ELR (cell line): ENCODE results near the gene LYSET.
"Not testable (repeated sequence)": the region's sequence is repeated elsewhere in the genome, so short reads cannot be mapped to it uniquely, and the experiment has no call there.

ENCODE experiments used
- DNase-seq: peaks from one replicate; pipeline ENCODE4 v3.0.0-alpha.2; 2015; ENCODE audit warnings: low read depth

LYSET gene, protein sequence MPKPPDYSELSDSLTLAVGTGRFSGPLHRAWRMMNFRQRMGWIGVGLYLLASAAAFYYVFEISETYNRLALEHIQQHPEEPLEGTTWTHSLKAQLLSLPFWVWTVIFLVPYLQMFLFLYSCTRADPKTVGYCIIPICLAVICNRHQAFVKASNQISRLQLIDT

DNA sequence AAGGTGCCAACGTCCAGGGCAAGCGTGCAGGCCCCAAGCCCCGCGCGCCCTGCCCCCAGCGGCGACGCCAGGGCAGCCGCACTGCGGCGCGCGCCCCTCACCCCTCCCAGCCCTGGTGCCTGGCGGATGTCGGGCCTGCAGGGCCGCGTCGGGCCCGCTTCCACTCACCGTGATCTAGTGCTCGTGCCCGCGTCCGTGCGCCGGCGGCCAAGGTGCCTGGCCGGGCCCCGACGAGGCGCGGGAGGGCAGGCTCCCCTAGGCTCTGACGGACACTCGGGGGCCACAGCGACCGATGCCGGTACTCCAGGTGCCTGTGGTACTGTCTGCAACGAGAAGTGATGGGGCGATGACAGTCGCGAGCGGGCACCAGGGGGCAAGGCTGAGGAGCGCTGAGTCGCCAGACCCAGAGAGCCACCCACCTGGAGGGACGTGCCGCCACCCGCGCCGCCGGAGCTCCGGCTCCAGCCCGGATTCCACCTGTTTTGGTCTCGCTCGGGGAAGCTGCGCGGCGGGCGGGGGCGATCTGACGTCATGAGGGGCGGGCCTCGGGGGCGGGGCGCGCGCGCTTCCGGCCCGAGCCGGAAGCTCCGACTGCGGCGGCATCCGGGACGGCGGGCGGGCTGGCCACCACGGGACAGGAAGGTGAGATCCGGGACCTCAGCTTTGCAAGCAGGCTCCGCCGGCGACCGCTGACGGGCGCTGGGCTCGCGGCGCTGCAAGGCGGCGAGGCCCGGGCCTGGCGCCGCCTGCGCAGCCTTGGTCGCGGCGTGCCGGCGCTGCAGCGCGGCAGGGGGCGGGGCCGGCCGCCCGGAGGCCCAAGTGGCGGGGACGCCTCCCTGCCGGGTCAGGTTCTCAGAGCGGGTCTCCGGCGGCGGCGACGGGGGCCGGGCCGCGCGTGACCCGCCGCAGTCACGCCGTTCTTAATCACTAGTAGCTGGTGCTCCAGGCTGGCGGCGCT lies at the start of gene LYSET, which contains the start of gene MOAP1:
TSS of gene LYSET (plus strand) at position 927 of the 958 bp plus-strand sequence. CDS start 89 bp downstream, outside the sequence.
TSS of gene MOAP1 (minus strand) at position 507 of the 958 bp plus-strand sequence. CDS start 655 bp downstream, outside the sequence.
- DNase-seq = peak; percentile 91

DNA sequence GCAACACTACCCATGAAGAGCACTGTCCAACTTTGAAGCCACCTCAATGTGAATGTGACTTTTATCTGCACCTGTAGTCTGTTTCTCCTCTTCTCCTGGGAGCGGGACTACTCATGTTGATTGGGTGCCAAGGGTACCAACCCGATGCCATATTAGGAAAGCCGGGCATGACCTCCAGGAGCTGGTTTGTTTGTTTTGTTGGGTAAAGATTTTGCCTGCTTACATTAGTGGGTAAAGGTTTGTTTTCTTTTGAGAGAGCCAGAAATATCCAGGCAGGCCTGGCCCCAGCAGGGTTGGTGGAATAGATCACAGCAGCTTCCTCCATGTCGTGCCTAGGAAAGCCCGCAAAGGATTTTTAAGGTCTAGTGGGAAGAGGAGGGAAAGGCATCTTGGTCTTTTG lies 49.7 kb upstream of the LYSET start:
- DNase-seq = no peak

DNA sequence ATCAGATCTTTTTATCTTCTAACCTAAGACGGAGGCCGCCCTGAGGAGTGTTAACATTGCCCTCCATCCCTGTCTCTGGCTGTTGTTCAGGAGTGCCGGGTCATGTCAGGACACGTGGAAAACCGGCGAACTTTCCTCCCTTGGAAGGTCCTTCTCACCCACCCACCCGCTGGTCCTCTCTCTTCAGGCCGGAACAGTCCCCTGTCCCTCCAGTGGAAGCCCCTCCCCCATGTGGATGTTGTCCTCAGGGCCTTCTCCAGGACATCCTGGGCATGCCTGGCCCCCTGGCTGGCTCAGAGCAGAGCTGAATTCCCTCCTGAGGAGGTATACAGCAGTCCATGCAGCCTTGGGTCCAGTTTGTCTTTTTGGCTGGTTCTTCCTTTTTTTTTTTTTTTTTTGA lies 49.1 kb upstream of the LYSET start:
- no peak for DNase-seq

DNA sequence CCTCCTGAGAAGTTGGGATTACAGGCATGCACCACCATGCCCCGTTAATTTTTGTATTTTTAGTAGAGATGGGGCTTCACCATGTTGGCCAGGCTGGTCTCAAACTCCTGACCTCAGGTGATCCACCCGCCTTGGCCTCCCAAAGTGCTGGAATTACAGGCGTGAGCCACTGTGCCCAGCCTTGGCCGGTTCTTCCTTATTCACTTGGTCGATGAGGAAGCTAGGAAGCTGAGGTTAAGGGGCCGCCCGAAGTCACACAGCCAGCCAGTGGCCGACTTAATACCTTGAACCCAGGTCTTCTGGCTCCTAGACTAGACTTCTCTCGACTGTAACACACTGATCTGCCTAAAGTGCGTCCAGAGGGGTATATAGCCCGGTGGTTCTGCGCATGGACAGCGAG lies 48.6 kb upstream of the LYSET start:
- not testable (repeated sequence) for DNase-seq

DNA sequence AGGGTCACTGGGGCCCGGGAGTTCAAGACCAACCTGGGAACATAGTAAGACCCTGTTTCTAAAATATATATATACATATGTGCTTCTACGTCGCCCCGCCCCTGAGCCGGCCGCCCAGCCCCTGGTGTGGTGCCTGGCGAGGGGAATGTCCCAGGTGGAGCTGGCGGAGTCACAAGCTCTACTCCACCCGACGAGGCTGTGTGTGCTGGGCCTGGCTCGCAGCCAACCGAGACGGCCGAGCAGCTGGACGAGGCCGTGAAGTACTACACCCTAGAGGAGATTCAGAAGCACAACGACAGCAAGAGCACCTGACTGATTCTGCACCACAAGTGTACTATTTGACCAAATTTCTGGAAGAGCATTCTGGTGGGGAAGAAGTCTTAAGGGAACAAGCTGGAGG lies 47.3 kb upstream of the LYSET start:
- peak; percentile 38 for DNase-seq

DNA sequence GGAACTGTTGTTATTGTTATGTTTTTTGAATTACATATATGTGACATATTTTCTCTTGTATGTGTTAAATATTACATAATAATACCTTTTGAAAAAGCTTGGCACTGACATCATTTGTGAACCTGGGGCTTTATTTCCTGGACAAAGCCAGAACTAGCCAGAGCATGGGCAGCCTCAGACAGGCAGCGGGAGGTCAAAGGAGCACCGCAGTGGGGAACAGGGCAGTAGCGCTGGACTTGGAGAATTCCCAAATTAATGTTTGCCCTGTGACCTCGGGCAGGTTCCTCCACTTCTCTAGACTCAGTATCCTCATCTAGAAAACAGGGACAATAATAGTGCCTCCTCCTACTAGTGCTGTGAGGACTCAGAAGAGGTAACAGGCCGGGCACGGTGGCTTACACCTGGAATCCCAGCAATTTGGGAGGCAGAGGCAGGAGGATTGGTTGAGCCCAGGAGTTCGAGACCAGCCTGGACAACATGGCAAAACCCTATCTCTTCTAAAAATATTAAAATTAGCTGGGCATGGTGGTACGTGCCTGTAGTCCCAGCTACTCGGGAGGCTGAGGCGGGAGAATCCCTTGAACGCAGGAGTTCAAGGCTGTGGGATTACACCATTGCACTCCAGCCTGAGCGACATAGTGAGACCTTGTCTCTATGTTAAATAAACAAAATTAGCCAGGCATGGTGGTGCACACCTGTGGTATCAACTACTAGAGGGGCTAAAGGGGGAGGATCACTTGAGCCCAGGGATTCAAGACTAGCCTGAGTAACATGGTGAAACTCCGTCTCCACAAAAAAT lies 42.1 kb upstream of the LYSET start:
- DNase-seq = no peak

DNA sequence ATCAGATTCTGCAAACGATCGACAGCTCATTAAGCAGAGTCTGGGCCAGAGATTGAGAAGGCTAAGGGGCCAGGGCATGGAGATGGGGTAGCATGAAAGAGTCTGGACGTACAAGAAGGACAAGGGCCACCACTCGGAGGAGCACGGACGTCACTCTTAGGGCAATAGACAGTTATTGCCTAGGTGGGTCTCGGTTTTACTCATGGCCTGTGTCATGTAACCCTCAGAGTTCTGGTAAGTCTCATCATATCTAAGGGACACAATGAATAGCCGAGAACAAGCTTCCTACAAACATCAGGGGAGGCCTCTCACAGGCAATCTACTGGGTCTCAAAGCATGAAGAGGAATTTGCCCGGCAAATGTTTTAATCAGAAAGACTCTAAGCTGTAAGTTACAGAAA lies 39.0 kb upstream of the LYSET start:
- no peak for DNase-seq

DNA sequence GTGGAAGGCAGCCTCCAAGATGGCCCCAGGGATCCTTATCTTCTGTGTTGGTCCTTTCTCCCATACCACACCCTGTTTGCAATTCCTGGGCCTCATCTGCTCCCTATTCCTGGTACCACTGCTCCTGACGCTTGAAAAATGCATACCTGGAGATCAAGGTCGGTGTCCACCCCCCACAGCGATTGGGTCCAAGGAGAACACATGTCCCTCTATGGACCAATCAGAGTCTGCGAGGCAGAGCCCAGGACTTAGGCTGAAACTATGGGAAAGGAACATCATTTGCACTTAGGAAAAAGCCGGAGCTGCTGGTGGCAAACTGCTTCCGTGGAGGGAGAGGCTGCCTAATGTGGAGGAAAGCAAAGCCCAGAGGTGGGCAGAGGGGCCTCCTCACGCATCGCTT lies 36.1 kb upstream of the LYSET start:
- DNase-seq = no peak

DNA sequence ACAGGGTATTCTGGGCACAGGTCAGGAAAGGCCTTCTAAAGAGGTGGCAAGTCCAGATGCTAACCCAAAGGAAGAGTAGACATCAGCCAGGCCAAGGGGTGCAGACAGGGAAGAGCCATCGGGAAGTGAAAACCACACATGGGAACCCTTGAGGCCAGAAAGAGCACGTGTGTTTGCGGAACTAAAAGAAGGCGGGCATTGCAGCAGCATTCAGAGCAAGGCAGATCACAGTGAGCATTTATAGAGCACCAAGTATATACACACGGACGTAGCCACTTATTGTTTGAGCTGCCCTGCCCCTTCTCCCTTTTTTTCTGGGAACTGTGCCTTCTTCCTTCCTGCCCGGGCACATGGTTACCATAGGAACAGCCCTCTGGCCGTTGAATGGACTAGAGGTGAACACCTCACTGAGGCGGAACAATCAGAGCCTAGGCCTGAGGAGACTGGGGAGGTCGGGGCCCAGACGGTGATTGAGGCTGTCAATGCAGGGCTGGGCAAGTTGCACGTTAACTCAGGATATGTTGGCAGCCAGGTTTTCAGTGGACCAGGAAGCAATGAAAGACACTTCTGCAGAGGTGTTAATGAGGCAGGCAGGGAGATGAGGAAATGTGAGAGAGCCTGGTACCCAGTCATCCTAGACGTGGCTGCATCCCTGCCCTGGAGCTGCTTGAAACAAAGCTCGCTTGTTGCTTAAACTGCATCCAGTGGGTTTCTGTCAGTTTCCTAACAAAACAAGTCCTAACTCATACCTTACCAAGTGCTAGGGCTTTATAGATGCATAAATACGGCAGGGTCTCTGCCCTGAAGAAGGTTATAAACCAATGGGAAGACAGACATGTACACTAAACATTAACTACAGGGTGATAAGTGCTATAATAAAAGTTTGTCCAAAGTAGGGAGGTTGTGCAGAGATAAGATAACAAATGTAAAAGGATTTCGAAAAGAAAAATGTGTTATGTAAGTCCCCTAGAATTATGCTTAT lies 34.6 kb upstream of the LYSET start:
- no peak for DNase-seq

DNA sequence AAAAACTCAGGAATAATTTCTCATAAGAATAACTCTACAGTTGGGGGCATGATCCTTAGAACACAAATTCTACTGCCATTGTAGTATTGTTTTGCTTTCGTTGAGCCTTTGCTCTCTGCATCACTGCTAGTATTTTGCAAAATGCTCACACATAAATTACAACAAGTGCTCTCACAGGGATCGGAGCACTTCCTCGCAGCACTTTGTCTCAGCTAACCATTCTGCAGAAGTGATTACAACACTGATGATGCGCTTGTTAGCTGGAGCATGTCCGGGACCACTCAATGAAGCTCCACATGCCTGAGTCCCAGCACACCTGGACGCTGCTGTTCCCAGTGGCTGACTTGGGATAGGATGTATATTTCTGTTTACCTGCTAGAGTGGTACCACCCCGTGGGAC lies 32.0 kb upstream of the LYSET start:
- DNase-seq = no peak

DNA sequence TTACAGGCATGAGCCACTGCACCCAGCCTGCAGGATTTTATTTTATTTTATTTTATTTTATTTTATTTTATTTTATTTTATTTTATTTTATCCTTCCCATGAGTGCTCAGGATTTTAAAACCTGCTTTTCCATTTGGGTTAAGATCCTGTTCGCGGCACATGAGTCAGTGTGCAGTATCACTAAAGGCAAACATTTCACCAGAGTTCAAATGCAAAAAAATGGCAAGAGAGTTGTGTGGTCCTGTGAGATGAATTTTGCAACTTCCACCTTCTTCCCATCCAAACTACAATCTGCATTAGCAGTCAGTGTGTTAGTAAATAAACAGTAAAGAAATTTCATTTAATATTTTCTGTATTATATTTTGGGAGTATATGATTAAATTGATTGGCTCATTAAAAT lies 29.4 kb upstream of the LYSET start:
- no peak for DNase-seq

DNA sequence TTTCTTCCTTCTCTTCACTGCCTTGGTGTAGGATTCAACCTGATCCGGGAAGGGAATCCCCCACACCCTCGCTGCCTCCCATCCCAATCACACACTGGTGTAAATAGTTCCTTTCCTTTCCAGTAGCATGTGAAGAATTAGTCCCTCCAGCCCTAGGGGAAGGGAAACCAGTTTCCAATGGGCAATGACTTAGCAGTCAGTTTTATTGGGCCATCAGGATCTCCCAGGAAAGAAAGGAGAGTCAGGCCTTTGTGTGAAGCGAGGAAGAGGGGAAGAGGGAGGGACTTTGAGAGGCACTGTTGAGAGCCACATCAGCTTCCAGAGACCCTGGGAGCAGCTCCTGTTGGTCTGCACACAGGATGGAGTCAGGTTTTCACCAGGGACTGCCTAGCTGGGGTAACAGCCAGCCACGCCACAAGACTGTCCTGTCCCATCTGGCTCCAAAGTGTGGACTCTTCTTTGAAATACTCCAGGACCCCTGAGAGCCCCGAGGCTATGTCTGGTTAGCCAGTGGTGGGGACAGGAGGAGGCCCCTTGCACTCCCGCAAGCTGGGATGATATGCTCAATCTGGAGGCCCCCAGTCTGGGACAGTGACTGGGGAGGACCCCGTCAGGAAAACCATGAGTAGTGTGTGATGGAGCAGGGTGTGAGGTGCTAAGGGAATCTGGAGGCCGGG lies 28.3 kb upstream of the LYSET start:
- no peak for DNase-seq

DNA sequence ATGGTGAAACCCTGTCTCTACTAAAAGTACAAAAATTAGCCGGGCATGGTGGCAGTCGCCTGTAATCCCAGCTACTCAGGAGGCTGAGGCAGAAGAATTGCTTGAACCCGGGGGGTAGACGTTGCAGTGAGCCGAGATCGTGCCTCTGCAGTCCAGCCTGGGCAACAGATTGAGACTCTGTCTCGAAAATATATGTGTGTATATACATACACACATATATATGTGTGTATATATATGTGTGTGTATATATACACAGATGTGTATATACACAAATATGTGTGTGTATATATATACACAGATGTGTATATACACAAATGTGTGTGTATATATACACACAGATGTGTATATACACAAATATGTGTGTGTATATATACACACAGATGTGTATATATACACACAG lies 26.8 kb upstream of the LYSET start:
- not testable (repeated sequence) for DNase-seq

DNA sequence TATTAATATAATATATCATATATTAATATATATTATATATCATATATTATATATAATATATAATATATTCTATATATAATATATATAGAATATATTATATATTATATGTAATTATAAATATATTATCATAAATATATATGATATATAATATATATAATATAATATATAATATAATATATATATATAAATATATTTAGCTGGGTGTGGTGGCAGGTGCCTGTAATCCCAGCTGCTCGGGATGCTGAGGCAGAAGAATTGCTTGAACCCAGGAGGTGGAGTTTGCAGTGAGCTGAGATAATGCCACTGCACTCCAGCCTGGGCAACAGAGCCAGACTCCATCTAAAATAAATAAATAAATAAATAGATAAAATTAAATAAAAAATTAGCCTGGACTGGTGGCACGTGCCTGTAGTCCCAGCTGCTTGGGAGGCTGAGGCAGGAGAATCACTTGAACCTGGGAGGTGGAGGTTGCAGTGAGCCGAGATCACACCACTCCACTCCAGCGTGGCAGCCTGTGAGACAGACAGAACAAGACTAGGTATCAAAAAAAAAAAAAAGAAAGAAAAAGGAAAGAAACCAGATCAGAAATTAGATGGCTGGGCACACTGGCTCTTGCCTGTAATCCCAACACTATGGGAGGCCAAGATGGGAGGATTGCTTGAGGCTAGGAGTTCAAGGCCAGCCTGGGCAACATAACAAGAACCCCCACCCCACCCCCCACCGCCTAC lies 25.3 kb upstream of the LYSET start:
- DNase-seq = not testable (repeated sequence)

DNA sequence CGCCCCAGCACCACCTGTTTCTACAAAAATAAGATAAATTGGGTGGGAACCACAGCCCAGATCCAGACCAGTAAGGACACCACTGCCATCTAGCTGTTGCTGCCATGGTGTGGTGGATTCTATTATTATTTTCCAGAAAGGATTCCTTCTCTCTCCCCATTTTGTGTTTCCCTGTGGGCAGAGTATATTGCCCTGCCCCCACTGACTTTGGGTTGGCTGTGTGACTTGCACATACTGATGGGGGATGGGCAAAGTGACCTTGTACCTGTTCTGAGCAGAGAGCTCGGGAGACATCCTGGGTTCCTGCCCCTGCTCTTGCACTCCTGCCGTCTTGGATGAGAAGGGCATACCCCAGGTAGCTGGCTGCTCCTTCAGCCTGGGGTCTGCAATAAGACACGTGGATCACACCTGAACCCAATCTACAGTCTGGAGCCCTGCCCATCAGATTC lies 24.7 kb upstream of the LYSET start:
- DNase-seq = peak; percentile 64

DNA sequence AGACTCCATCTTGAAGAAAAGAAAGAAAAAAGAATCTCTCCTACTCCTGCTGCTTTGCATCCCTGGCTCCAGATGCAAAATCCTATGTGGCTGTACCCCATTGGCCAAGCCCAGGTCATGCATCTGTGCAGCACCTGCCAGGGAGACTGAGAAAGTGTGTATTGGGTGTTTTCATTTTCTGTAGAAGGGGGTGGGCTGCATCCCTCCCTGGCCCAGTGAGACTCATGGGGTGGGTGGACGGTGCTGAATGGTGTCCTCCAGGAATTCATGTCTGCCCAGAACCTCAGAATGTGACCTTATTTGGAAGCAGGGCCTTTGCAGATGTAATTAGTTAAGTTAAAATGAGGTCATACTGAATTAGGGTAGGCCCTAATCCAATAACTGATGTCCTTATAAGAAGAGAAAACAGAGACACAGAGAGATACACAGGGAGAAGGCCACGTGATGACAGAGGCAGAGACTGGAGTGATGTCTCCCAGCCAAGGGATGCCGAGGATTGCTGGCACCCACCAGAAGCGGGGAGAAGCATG lies 23.6 kb upstream of the LYSET start:
- no peak for DNase-seq

DNA sequence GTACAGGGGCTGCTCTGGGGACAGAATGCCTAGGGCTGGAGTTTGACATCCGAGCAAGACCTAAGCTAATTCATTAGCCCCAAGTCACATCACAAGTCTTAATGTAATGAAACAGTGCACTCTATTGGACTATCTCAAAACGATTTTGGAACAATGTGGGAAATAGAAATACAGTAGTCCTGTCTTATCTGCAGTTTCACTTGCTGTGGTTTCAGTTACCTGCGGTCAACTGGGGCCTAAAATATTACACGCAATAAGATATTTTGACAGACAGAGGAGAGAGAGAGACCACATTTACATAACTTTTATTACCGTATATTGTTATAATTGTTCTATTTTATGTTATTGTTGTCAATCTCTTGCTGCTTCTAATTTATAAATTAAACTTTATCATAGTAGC lies 21.6 kb upstream of the LYSET start:
- no peak for DNase-seq

DNA sequence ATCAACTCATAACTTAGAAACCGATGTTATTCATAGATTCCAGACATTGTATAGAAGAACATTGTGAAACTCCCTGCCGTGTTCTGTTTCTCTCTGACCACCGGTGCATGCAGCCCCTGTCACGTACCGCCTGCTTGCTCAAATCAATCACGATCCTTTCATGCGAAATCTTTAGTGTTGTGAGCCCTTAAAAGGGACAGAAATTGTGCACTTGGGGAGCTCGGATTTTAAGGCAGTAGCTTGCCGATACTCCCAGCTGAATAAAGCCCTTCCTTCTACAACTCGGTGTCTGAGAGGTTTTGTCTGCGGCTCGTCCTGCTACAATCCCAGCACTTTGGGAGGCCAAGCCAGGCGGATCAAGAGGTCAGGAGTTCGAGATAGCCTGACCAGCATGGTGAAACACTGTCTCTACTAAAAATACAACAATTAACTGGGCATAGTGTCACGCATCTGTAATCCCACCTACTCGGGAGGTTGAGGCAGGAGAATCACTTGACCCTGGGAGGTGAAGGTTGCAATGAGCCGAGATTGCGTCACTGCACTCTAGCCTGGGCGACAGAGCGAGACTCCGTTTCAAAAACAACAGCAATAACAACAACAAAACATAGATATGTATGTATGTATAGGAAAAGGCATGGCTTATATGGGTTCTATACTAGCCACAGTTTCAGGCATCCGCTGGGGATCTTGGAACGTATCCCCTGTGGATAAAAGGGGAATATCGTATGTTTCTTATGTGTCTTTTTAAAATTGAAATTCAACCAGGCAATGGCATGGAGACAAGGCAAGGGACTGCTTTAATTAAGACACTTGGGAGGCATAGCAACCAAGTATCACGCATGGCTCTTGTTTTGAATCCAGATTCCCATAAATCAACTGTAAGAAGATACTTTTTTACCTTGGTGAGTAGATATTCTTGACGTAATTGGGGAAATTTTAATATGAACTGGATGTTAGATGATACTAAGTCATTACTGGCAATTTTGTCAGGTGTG lies 19.5 kb upstream of the LYSET start:
- not testable (repeated sequence) for DNase-seq
